Thyroid gland (tissue), 4 donors: ENCODE data around the gene FBXL7. TPM values are rescaled to one million over a fixed set of nuclear protein-coding genes. Genes with fewer than 3 reads are reported as not detected.

Experiments
- DNase-seq, 2 donors: peaks; one replicate each; pipeline ENCODE4 v3.0.0-alpha.2; 2019
- H3K27ac ChIP-seq, 3 donors: fragments of 200-600 bp; sonication (generic); 1 replicate in 2 of 3; 2 replicates in 1 of 3; pipeline ENCODE4 v1.5.1; 2016 to 2019; ENCODE audit warnings: mild to moderate bottlenecking in 1 of 3, moderate library complexity in 1 of 3
- H3K27me3 ChIP-seq: fragments of 200-600 bp; sonication (generic); one replicate; pipeline ENCODE4 v1.5.1; 2019
- H3K36me3 ChIP-seq, 2 donors: fragments of 200-600 bp; sonication (generic); one replicate each; pipeline ENCODE4 v1.5.1; 2016 to 2019
- H3K4me1 ChIP-seq, 2 donors: fragments of 200-600 bp; sonication (generic); one replicate each; pipeline ENCODE4 v1.5.1; 2017 to 2019
- H3K4me3 ChIP-seq, 3 donors: fragments of 200-600 bp; sonication (generic); replicated peaks in 1 of 3; 1 replicate in 2 of 3; 2 replicates in 1 of 3; pipeline ENCODE4 v1.5.1; 2016; ENCODE audit warnings: mild to moderate bottlenecking in 1 of 3
- H3K9me3 ChIP-seq: fragments of 200-600 bp; sonication (generic); one replicate; pipeline ENCODE4 v1.5.1; 2017
- CTCF ChIP-seq, 6 experiments: fragments of 200-600 bp in 3 of 6; fragments of 450-650 bp in 3 of 6; sonication (generic) in 3 of 6; IDR thresholded peaks; one replicate each; pipeline ENCODE4 v1.5.1; 2016 to 2019; ENCODE audit warnings: antibody characterized with exemption in 6 of 6, mild to moderate bottlenecking in 2 of 6, inconsistent platforms in 1 of 6, moderate library complexity in 1 of 6
- POLR2A ChIP-seq, 2 donors: fragments of 450-650 bp; IDR thresholded peaks; one replicate each; pipeline ENCODE4 v1.6.1; 2017; ENCODE audit warnings: antibody characterized with exemption in 2 of 2, mild to moderate bottlenecking in 2 of 2, moderate library complexity in 1 of 2
- WGBS, 2 donors: methylation state at CpG; one replicate each; pipeline ENCODE4 v1.1.5; 2017; 5-methylcytosine and 5-hydroxymethylcytosine counted together
- intact Hi-C: fragments of 100-400 bp; cut with DNase I; formaldehyde crosslinking; loops from one replicate; pipeline ENCODE4 v1.15.1; 2023
- total RNA-seq, 4 donors: library from RNA; depleted of rRNA; stranded (reverse); fragments of >200 nt; gene quantifications; one replicate each; pipeline ENCODE4 v1.2.3, GENCODE V29; 2016

Gene FBXL7
- total RNA-seq, 4 donors from 2014 or later = 6.4 to 11.8 (median 9.2) TPM

- Histone ChIP-seq H3K4me1 (no peaks in the 10 kb centered on the region), H3K36me3 (no peaks in the 10 kb centered on the region), H3K27me3 (no peaks in the 10 kb centered on the region), H3K4me3 (no peak overlapping the region), H3K9me3 (no peaks in the 10 kb centered on the region), H3K27ac (no peak overlapping the region)
- no peak for DNase-seq
- TF ChIP-seq CTCF (IDR thresholded peaks at IDR 0.05) (no peak), POLR2A (IDR thresholded peaks at IDR 0.05) (no peak)
- 97% methylated on average over 11 of the region's 11 CpGs for WGBS, 2 donors
- intact Hi-C loops = no loop called here
These were observed 393.9 kb downstream of the FBXL7 start for GRCh38 chr5:15893866-15894265.

GRCh38 chr5:15897656-15898055, 397.7 kb downstream of the FBXL7 start:
- DNase-seq = no peak
- Histone ChIP-seq H3K27ac (no peak overlapping the region), H3K36me3 (no peaks in the 10 kb centered on the region), H3K4me3 (no peak overlapping the region), H3K4me1 (no peaks in the 10 kb centered on the region), H3K27me3 (no peaks in the 10 kb centered on the region), H3K9me3 (no peaks in the 10 kb centered on the region)
- intact Hi-C loops = no loop called here
- TF ChIP-seq POLR2A (IDR thresholded peaks at IDR 0.05) (no peak), CTCF (IDR thresholded peaks at IDR 0.05) (no peak)
- WGBS, 2 donors = 93 to 94% methylated on average over 3 of the region's 3 CpGs

- Histone ChIP-seq H3K27ac (no peak overlapping the region), H3K9me3 (no peaks in the 10 kb centered on the region), H3K4me3 (no peak overlapping the region), H3K36me3 (no peaks in the 10 kb centered on the region), H3K4me1 (no peaks in the 10 kb centered on the region), H3K27me3 (no peaks in the 10 kb centered on the region)
- no peak for DNase-seq
- TF ChIP-seq POLR2A (IDR thresholded peaks at IDR 0.05) (no peak), CTCF (IDR thresholded peaks at IDR 0.05) (no peak)
- WGBS, 2 donors = 94% methylated on average over 6 of the region's 6 CpGs
- intact Hi-C loops = no loop called here
These were observed 398.7 kb downstream of the FBXL7 start for GRCh38 chr5:15898641-15899040.

GRCh38 chr5:15899481-15899880, 399.5 kb downstream of the FBXL7 start:
- Histone ChIP-seq H3K27me3 (no peaks in the 10 kb centered on the region), H3K9me3 (no peaks in the 10 kb centered on the region), H3K4me3 (no peak overlapping the region), H3K27ac (no peak overlapping the region), H3K36me3 (no peaks in the 10 kb centered on the region), H3K4me1 (no peaks in the 10 kb centered on the region)
- DNase-seq = no peak
- WGBS, 2 donors = 98% methylated on average over 1 of the region's 1 CpG
- no peak for TF ChIP-seq CTCF (IDR thresholded peaks at IDR 0.05)
- no peak for TF ChIP-seq POLR2A (IDR thresholded peaks at IDR 0.05)
- intact Hi-C loops = no loop called here

GRCh38 chr5:15901151-15901550, 401.2 kb downstream of the FBXL7 start:
- H3K27ac ChIP-seq = no peak overlapping the region
- peaks cover 0 to 3% of the 10 kb centered on the region in 2 donors for H3K4me1 ChIP-seq
- H3K36me3 ChIP-seq = no peaks in the 10 kb centered on the region
- WGBS, 2 donors = 77 to 78% methylated on average over 2 of the region's 2 CpGs
- no peaks in the 10 kb centered on the region for H3K27me3 ChIP-seq
- intact Hi-C loops = no loop called here
- TF ChIP-seq CTCF (IDR thresholded peaks at IDR 0.05) = no peak
- no peak for TF ChIP-seq POLR2A (IDR thresholded peaks at IDR 0.05)
- H3K4me3 ChIP-seq = no peak overlapping the region
- no peak for DNase-seq
- H3K9me3 ChIP-seq = no peaks in the 10 kb centered on the region
